ENCODE data around the gene C5orf63. TPM values are rescaled to one million over a fixed set of nuclear protein-coding genes. Genes with fewer than 3 reads are reported as not detected.

Gene C5orf63
- total RNA-seq, 1 donor from 2014 or later, result 2.9 TPM

DNA sequence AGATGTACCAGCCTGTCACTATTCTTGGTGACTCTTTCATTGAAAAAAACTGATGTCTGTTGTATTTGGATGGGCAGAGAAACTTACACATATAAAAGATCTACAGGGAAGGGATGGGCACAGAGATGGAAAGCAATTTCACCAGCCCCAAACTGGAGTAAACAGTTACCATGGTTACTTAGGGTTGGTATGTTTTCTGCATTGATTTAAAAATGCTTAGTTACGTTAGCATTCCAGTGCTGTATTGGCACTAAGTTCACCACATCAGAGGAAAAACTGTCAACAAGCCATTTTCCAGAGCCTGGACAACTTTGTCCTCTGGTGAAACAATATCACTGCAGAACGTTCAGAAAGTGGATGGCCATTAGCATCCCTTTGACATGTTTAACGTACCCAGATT lies 70.9 kb downstream of the C5orf63 start:
- Histone ChIP-seq H3K27me3 (ENCODE audit: control insufficient read depth, insufficient read depth, low read length) (no peaks in the 10 kb centered on the region), H3K4me3 (ENCODE audit: low read depth, low read length) (no peak overlapping the region), H3K36me3 (ENCODE audit: control insufficient read depth, insufficient read depth, low read length) (no peaks in the 10 kb centered on the region)
- no peak for DNase-seq (ENCODE audit: low read depth)
- TF ChIP-seq CTCF (IDR thresholded peaks at IDR 0.05; ENCODE audit: insufficient read depth, low read length, poor library complexity, severe bottlenecking), result no peak

DNA sequence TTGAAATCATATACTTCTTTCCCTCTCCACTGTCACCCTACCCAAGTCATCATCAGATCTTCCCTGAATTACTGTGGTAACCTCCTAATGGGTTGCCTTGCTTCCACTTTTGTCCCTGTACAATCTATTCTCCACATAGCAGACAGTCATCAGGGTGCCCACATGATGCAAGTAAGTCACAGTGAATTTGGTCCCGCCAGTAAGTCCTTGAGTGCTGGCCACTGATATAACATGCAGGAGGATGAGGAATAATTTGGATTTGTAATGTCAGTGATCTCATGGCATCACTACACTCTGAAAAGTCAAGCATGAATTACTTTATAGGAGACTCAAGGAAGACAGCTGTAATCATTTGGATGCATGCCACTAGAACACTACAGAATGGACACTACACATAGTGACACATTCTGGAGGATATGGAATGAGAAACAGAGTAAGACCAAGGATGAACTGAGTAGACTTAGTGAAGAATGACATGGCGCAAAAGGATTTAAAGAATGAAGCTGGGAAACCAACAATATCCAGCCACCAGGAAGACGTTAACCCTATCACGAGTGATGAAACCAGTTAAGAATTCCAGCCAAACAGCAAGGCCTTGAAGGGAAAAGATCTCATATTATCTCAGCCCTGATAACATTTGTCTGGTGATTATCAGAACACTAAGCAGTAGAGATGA lies 71.5 kb downstream of the C5orf63 start:
- Histone ChIP-seq H3K4me3 (ENCODE audit: low read depth, low read length) (no peak overlapping the region), H3K36me3 (ENCODE audit: control insufficient read depth, insufficient read depth, low read length) (no peaks in the 10 kb centered on the region), H3K27me3 (ENCODE audit: control insufficient read depth, insufficient read depth, low read length) (no peaks in the 10 kb centered on the region)
- peak; percentile 60 for DNase-seq (ENCODE audit: low read depth)
- TF ChIP-seq CTCF (IDR thresholded peaks at IDR 0.05; ENCODE audit: insufficient read depth, low read length, poor library complexity, severe bottlenecking), result no peak

Other genes with a start within 250 kb of the C5orf63 start
- 0.46 and 2.2 TPM in 2 replicates for gene MARCHF3, start 42.9 kb downstream of the C5orf63 start, total RNA-seq
- gene MEGF10, start 217.3 kb upstream of the C5orf63 start, total RNA-seq, result 0.96 and 1.3 TPM in 2 replicates